Activated CD4-positive, alpha-beta T cell treated with anti-CD3 and anti-CD28 coated beads, Interleukin-2, amount 10 ng/mL, durations not matched to agents 24 days and 14 days (primary cell): ENCODE measurements around the gene ZDHHC19. TPM values are rescaled to one million over a fixed set of nuclear protein-coding genes. Genes with fewer than 3 reads are reported as not detected.

Experiments
- DNase-seq: peaks from one replicate; pipeline ENCODE4 v3.0.0; 2022
- H3K27ac Mint-ChIP-seq: one replicate; pipeline ENCODE4 v1.8.0; 2022; ENCODE audit warnings: mild to moderate bottlenecking, mixed read lengths
- H3K27me3 Mint-ChIP-seq: one replicate; pipeline ENCODE4 v1.8.0; 2022; ENCODE audit warnings: mixed read lengths
- H3K36me3 Mint-ChIP-seq: one replicate; pipeline ENCODE4 v1.8.0; 2022; ENCODE audit warnings: low read depth, mild to moderate bottlenecking, mixed read lengths
- H3K4me1 Mint-ChIP-seq: one replicate; pipeline ENCODE4 v1.8.0; 2021; ENCODE audit warnings: mixed read lengths
- H3K4me3 Mint-ChIP-seq: one replicate; pipeline ENCODE4 v1.8.0; 2022; ENCODE audit warnings: mild to moderate bottlenecking, moderate library complexity, mixed read lengths
- H3K9me3 Mint-ChIP-seq: one replicate; pipeline ENCODE4 v1.8.0; 2021; ENCODE audit warnings: mixed read lengths
- intact Hi-C: fragments of 100-400 bp; cut with micrococcal nuclease; formaldehyde crosslinking; loops from one replicate; pipeline ENCODE4 v1.15.1; 2023
- total RNA-seq: library from RNA; stranded (reverse); gene quantifications from 2 replicates; pipeline ENCODE4 v1.2.3, GENCODE V29; 2022

ZDHHC19 gene
- total RNA-seq, 1 donor from 2014 or later: not detected

- no peaks in the 10 kb centered on the region for H3K27me3 Mint-ChIP-seq
- no peak overlapping the region for H3K4me3 Mint-ChIP-seq
- H3K27ac Mint-ChIP-seq: peak overlapping the region; percentile 25
- no peaks in the 10 kb centered on the region for H3K9me3 Mint-ChIP-seq
- DNase-seq: no peak
- H3K4me1 Mint-ChIP-seq: peaks cover 12% of the 10 kb centered on the region
- H3K36me3 Mint-ChIP-seq: peaks cover 45% of the 10 kb centered on the region
- intact Hi-C loops: no loop called here
Observed at GRCh38 chr3:196235452-196236122, 24.4 kb upstream of the ZDHHC19 start.

- Mint-ChIP-seq H3K4me1 (peaks cover 11% of the 10 kb centered on the region), H3K36me3 (peaks cover 27% of the 10 kb centered on the region), H3K27ac (peak overlapping the region; percentile 19), H3K27me3 (no peaks in the 10 kb centered on the region), H3K4me3 (no peak overlapping the region), H3K9me3 (no peaks in the 10 kb centered on the region)
- intact Hi-C loops: no loop called here
- no peak for DNase-seq
Observed at GRCh38 chr3:196232882-196233251, 21.7 kb upstream of the ZDHHC19 start.

GRCh38 chr3:196232154-196232881, 21.1 kb upstream of the ZDHHC19 start:
- no peak for DNase-seq
- H3K27me3 Mint-ChIP-seq: no peaks in the 10 kb centered on the region
- H3K9me3 Mint-ChIP-seq: no peaks in the 10 kb centered on the region
- H3K27ac Mint-ChIP-seq: peak overlapping the region; percentile 49
- H3K36me3 Mint-ChIP-seq: peaks cover 24% of the 10 kb centered on the region
- intact Hi-C loops: no loop called here
- H3K4me3 Mint-ChIP-seq: no peak overlapping the region
- H3K4me1 Mint-ChIP-seq: peaks cover 11% of the 10 kb centered on the region

- no peak for DNase-seq
- Mint-ChIP-seq H3K4me1 (peaks cover 8% of the 10 kb centered on the region), H3K4me3 (no peak overlapping the region), H3K27me3 (no peaks in the 10 kb centered on the region), H3K9me3 (no peaks in the 10 kb centered on the region), H3K27ac (no peak overlapping the region), H3K36me3 (peaks cover under 1% of the 10 kb centered on the region)
- intact Hi-C loops: no loop called here
Observed at GRCh38 chr3:196227629-196228493, 16.7 kb upstream of the ZDHHC19 start.

GRCh38 chr3:196227121-196227561, 15.9 kb upstream of the ZDHHC19 start:
- no peak overlapping the region for H3K4me3 Mint-ChIP-seq
- no peak for DNase-seq
- no peaks in the 10 kb centered on the region for H3K27me3 Mint-ChIP-seq
- H3K9me3 Mint-ChIP-seq: no peaks in the 10 kb centered on the region
- intact Hi-C loops: no loop called here
- H3K36me3 Mint-ChIP-seq: no peaks in the 10 kb centered on the region
- peaks cover 2% of the 10 kb centered on the region for H3K4me1 Mint-ChIP-seq
- H3K27ac Mint-ChIP-seq: no peak overlapping the region

GRCh38 chr3:196225763-196226364, 14.7 kb upstream of the ZDHHC19 start:
- Mint-ChIP-seq H3K27me3 (no peaks in the 10 kb centered on the region), H3K9me3 (no peaks in the 10 kb centered on the region), H3K4me1 (no peaks in the 10 kb centered on the region), H3K36me3 (no peaks in the 10 kb centered on the region), H3K4me3 (no peak overlapping the region), H3K27ac (no peak overlapping the region)
- no peak for DNase-seq
- intact Hi-C loops: no loop called here

GRCh38 chr3:196225086-196225485, 13.9 kb upstream of the ZDHHC19 start:
- no peaks in the 10 kb centered on the region for H3K9me3 Mint-ChIP-seq
- DNase-seq: no peak
- intact Hi-C loops: no loop called here
- no peak overlapping the region for H3K4me3 Mint-ChIP-seq
- H3K36me3 Mint-ChIP-seq: no peaks in the 10 kb centered on the region
- H3K4me1 Mint-ChIP-seq: no peaks in the 10 kb centered on the region
- no peaks in the 10 kb centered on the region for H3K27me3 Mint-ChIP-seq
- no peak overlapping the region for H3K27ac Mint-ChIP-seq

- H3K4me3 Mint-ChIP-seq: no peak overlapping the region
- H3K4me1 Mint-ChIP-seq: peaks cover 10% of the 10 kb centered on the region
- H3K36me3 Mint-ChIP-seq: no peaks in the 10 kb centered on the region
- no peak overlapping the region for H3K27ac Mint-ChIP-seq
- no peak for DNase-seq
- H3K27me3 Mint-ChIP-seq: no peaks in the 10 kb centered on the region
- intact Hi-C loops: no loop called here
- H3K9me3 Mint-ChIP-seq: no peaks in the 10 kb centered on the region
Observed at GRCh38 chr3:196222876-196223595, 11.8 kb upstream of the ZDHHC19 start.

- H3K27me3 Mint-ChIP-seq: no peaks in the 10 kb centered on the region
- peaks cover 13% of the 10 kb centered on the region for H3K4me1 Mint-ChIP-seq
- no peak overlapping the region for H3K27ac Mint-ChIP-seq
- no peak overlapping the region for H3K4me3 Mint-ChIP-seq
- no peaks in the 10 kb centered on the region for H3K36me3 Mint-ChIP-seq
- intact Hi-C loops: no loop called here
- no peaks in the 10 kb centered on the region for H3K9me3 Mint-ChIP-seq
- no peak for DNase-seq
Observed at GRCh38 chr3:196220991-196221390, 9.8 kb upstream of the ZDHHC19 start.

- DNase-seq: no peak
- intact Hi-C loops: no loop called here
- H3K4me1 Mint-ChIP-seq: peaks cover 13% of the 10 kb centered on the region
- H3K27ac Mint-ChIP-seq: no peak overlapping the region
- no peaks in the 10 kb centered on the region for H3K36me3 Mint-ChIP-seq
- H3K4me3 Mint-ChIP-seq: no peak overlapping the region
- H3K9me3 Mint-ChIP-seq: no peaks in the 10 kb centered on the region
- no peaks in the 10 kb centered on the region for H3K27me3 Mint-ChIP-seq
Observed at GRCh38 chr3:196220587-196220986, 9.4 kb upstream of the ZDHHC19 start.

- H3K9me3 Mint-ChIP-seq: no peaks in the 10 kb centered on the region
- H3K4me3 Mint-ChIP-seq: peak overlapping the region; percentile 69
- DNase-seq: no peak
- peak overlapping the region; percentile 89 for H3K27ac Mint-ChIP-seq
- intact Hi-C loops: loop anchor here (1.0 kb wide), 1 partner anchor 12 kb away; no protein-coding TSS in a partner anchor
- H3K27me3 Mint-ChIP-seq: no peaks in the 10 kb centered on the region
- H3K36me3 Mint-ChIP-seq: no peaks in the 10 kb centered on the region
- peaks cover 13% of the 10 kb centered on the region for H3K4me1 Mint-ChIP-seq
Observed at GRCh38 chr3:196219970-196220311, 8.7 kb upstream of the ZDHHC19 start.

- Mint-ChIP-seq H3K9me3 (no peaks in the 10 kb centered on the region), H3K27ac (peak overlapping the region; percentile 89), H3K4me3 (peak overlapping the region; percentile 69), H3K36me3 (no peaks in the 10 kb centered on the region), H3K27me3 (no peaks in the 10 kb centered on the region), H3K4me1 (peaks cover 13% of the 10 kb centered on the region)
- DNase-seq: peak; percentile 91
- intact Hi-C loops: loop anchor here (1.0 kb wide), 1 partner anchor 11 kb away; no protein-coding TSS in a partner anchor
Observed at GRCh38 chr3:196219194-196219969, 8.2 kb upstream of the ZDHHC19 start.
